ENCODE measurements around the gene HMCN2. TPM values are rescaled to one million over a fixed set of nuclear protein-coding genes. Genes with fewer than 3 reads are reported as not detected.

The HMCN2 gene
- total RNA-seq, 1 experiment from 2014 or later = 8.6 TPM

DNA sequence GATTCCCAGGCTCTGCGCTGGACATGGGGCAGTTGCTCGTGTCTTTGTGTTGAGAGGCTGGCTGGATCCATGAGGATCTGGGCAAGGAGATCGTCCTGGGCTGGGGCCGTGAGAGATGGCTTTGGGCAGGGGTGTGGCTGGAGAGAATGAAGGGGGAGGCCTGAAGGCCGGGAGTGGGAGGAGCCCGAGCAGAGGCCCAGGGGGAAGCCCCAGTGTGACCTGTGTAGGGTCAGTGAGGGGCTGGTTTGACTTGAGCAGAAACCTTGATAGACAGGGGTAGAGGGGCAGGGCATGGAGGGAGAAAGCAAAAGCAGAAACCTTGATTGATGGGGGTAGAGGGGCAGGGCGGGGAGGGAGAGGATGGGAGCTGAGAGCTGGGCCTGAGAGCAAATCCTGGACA, 124.8 kb downstream of the HMCN2 start:
- Histone ChIP-seq H3K18ac (ENCODE audit: insufficient read length, low read depth, low read length) (no peak overlapping the region), H3K23ac (ENCODE audit: insufficient read length, low read depth, low read length) (no peak overlapping the region), H3K4me1 (ENCODE audit: insufficient read depth, low read length) (no peaks in the 10 kb centered on the region), H3K79me2 (ENCODE audit: insufficient read depth, low read length) (no peaks in the 10 kb centered on the region), H2AK5ac (ENCODE audit: insufficient read length, low read length) (no peak overlapping the region), H3K23me2 (ENCODE audit: insufficient read length, low read depth, low read length, poor library complexity, severe bottlenecking) (no peaks in the 10 kb centered on the region), H2BK12ac (ENCODE audit: insufficient read length, low read depth, low read length) (no peak overlapping the region), H2BK120ac (ENCODE audit: low read depth, low read length, poor library complexity, severe bottlenecking) (no peak overlapping the region), H3K4me2 (ENCODE audit: insufficient read depth, insufficient read length, low read length) (no peak overlapping the region), H2BK5ac (ENCODE audit: insufficient read length, low read length) (no peak overlapping the region), H2AFZ (ENCODE audit: low read length) (no peak overlapping the region), H3K14ac (ENCODE audit: insufficient read depth, low read length) (no peak overlapping the region), H4K8ac (replicated peaks; ENCODE audit: insufficient read length, low read depth, low read length) (no peak overlapping the region), H3K9ac (ENCODE audit: extremely low read depth, insufficient read length, low read length) (no peak overlapping the region), H4K20me1 (ENCODE audit: control insufficient read depth, insufficient read depth, insufficient read length) (no peaks in the 10 kb centered on the region), H4K91ac (ENCODE audit: insufficient read length, low read depth, low read length) (no peak overlapping the region), H3K27me3 (ENCODE audit: insufficient read depth, low read length) (no peaks in the 10 kb centered on the region), H2BK20ac (ENCODE audit: low read depth, low read length, poor library complexity, severe bottlenecking) (no peak overlapping the region), H2BK15ac (ENCODE audit: low read depth, low read length) (no peak overlapping the region), H3K56ac (ENCODE audit: insufficient read length, low read depth, low read length) (no peak overlapping the region), H3K9me3 (ENCODE audit: control insufficient read depth, low read depth, low read length) (no peaks in the 10 kb centered on the region), H4K5ac (ENCODE audit: insufficient read length, low read depth, low read length) (no peak overlapping the region), H3T11ph (ENCODE audit: low read length) (no peak overlapping the region), H3K4ac (ENCODE audit: low read depth, low read length) (no peak overlapping the region), H3K79me1 (ENCODE audit: insufficient read depth, low read depth, low read length, poor library complexity, severe bottlenecking) (no peaks in the 10 kb centered on the region), H3K27ac (ENCODE audit: insufficient read length, low read depth, low read length) (no peak overlapping the region)
- H3K27me3 Mint-ChIP-seq (ENCODE audit: low read depth) = peaks cover 1% of the 10 kb centered on the region; the same call in 1 of the 2 replicates
- peaks cover 3 to 36% (median 3%) of the 10 kb centered on the region in 3 experiments; a peak in 5 of 7 replicates for H3K36me3 Mint-ChIP-seq (ENCODE audit: insufficient read depth in 1 of 3, low read depth in 3 of 3)
- TF ChIP-seq, protein P1, sequence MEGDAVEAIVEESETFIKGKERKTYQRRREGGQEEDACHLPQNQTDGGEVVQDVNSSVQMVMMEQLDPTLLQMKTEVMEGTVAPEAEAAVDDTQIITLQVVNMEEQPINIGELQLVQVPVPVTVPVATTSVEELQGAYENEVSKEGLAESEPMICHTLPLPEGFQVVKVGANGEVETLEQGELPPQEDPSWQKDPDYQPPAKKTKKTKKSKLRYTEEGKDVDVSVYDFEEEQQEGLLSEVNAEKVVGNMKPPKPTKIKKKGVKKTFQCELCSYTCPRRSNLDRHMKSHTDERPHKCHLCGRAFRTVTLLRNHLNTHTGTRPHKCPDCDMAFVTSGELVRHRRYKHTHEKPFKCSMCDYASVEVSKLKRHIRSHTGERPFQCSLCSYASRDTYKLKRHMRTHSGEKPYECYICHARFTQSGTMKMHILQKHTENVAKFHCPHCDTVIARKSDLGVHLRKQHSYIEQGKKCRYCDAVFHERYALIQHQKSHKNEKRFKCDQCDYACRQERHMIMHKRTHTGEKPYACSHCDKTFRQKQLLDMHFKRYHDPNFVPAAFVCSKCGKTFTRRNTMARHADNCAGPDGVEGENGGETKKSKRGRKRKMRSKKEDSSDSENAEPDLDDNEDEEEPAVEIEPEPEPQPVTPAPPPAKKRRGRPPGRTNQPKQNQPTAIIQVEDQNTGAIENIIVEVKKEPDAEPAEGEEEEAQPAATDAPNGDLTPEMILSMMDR (conservative IDR thresholded peaks at IDR 0.05) = no peak
- peak overlapping the region in 2 of 3 experiments; percentile 16 to 68; a peak in 3 of 7 replicates for H3K27ac Mint-ChIP-seq
- WGBS (ENCODE audit: extremely low coverage, insufficient read length, low lambda C conversion rate) = no CpG with 5 or more reads among the region's 7 CpGs
- H3K4me1 Mint-ChIP-seq = peaks cover 16 to 19% of the 10 kb centered on the region in 2 experiments
- H3K9me3 Mint-ChIP-seq = no peaks in the 10 kb centered on the region; a peak in 2 of 5 replicates
- peak; percentile 79 for DNase-seq
- H3K4me3 Mint-ChIP-seq = no peak overlapping the region

All from H9 (cell line).